CD4-positive, alpha-beta T cell treated with Interleukin-6 for 4 hours (primary cell): Measurements from ENCODE around the gene LUM.

Experiments used
- DNase-seq: peaks from one replicate; pipeline ENCODE4 v3.0.0-alpha.2; 2020; ENCODE audit warnings: mixed read lengths

The LUM gene, protein sequence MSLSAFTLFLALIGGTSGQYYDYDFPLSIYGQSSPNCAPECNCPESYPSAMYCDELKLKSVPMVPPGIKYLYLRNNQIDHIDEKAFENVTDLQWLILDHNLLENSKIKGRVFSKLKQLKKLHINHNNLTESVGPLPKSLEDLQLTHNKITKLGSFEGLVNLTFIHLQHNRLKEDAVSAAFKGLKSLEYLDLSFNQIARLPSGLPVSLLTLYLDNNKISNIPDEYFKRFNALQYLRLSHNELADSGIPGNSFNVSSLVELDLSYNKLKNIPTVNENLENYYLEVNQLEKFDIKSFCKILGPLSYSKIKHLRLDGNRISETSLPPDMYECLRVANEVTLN

DNA sequence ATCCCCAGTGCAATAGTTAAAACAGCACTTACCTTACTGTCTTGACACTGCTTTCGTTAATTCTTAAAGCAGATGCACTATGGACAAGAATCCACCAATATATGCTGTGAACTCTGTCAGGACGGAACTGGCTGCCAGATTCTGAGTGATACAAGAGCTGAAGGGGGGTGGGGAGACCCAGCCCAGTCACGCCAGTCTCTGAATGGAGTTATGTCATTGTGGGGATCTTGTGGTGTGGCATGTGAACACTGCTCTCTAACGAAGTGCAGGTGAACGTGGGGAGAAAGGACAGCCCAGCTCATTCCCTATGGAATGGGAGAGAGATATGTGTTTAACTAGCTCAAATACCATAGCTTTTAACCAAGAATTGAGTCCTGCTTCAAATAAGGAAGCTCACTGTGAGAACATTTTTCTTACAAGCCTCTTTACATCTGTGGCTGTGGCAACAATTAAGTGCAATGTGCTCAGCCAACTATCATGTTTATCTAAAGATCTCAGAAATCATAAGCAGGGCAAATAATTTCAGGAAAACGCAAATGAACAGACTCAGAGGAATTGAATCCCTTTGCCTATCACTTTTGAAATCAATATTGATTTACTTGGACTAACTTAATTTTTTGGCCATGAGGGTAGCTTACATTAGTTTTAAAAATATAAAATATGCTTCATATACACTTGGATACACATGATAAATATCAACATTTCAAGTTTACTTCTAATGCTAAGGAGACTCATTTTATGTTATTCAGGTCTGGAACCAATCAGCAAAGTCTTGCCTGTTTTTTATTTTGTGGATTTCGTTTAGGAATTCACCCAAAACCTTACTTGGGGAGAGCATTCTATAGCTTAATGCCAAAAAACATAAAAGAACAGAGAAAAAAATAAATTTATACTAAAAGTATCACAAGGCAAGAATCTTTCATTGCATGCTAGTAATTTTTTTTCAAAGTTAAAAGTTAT, at the start of gene LUM:
Gene LUM, minus strand, starts transcription at position 129 of the 960 bp plus-strand sequence. CDS start 2,515 bp downstream, outside the sequence.
- DNase-seq, result no peak

DNA sequence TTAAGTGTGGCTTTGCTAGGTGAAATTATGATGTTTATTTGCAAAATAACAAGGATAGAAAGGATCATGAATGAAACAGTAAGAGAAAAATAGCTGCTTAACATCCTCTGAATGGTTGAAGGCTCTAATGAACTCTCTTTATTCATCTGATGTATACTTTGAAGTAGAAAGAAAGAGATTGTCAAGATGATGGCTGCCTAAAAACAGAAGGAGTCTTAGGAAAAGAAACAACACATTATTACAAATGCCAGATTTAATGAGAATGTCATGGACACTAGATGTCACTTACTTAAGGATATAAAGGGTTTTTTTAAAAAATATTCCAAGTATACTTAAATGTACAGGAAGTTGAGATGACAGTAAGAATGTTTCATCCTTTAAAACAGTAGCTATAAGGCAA, 49.7 kb upstream of the LUM start:
- no peak for DNase-seq

DNA sequence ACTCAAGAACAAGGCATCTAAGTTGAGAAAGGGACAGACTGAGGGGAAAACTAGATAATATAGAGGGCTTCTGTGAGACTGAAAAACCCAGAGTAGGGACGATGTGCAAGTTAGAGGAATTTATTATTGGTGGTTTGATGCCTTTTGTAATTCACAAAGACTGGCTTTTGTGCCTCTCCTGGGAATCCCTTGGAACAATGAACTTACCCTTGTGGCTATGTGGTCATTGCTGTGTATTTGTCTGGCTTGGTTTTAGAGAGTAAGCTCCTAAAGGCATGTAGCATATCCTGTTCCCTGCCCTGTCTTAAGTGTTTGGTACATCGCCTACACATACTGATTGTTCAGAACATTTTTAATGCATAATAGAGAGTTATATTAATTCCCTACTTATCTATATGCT, 44.7 kb upstream of the LUM start:
- no peak for DNase-seq

DNA sequence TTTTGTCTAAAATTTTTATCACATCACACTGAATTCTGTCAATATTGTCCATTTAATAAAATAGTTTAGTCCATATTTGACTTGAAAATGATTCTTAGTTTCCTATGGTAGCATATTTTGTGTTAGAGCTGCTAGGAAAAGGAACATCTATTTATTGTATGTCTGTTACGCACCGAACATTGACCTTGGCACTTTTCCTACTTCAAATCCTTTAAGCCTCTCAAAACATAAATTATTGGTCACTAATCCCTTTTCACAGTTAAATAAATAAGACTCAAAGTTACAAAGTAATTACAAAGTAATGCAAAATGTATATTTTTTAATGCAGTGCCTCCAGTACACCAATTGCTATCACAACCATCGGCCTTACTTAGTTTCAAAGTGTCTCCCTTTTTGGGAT, 42.8 kb upstream of the LUM start:
- no peak for DNase-seq

DNA sequence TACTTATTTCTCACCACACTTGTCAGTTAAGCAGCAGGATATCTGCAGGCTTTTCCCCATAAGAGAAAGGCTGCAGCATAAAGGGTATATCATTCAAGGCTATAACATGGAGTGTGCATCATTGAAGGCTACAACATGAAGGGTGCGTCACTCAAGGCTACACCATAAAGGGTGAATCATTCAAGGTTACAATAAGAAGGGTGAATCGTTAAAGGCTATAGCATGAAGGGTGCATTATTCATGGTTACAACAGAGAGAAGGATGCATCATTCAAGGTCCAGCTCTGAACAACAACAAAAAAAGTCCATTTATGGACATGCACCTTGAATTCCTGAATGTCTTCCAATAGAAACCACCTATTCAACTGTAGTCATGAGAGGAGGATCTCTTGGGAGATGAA, 32.8 kb upstream of the LUM start:
- DNase-seq, result no peak

DNA sequence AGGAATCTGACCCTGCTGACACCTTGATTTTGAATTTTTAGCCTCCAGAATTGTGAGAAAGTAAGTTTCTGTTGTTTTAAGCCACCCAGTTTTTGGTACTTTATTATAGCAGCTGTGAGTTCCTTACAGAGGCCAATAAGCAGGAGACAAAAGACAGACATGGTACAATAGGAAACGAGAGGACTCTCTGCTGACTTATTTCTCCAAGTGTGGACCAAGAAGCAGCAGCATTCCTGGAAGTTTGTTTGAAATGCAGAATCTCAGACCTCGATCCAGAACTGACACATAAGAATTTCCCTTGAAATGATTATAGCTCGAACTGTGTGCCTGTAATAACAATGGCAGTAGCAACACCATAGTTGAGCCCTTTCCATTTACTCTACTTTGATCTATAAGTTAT, 31.9 kb upstream of the LUM start:
- no peak for DNase-seq

DNA sequence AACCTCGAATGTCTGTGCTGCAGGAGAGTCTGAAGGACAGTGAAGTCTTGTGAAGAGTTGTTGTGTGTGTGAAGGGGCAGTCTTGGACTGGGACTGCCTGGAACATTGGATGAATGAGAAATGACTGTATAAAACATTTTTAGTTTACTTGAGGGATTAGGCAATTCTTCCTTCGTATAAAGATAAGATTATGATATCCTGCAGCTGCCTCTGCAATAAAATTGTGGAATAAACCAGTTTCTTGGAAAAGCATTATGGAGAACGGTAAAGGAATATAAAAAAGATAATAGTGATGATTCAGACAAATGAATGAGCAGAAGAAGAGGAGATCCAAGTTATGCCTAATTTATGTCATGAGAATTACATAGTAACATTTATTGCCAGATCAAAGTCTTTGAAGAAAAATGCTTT, 30.9 kb upstream of the LUM start:
- no peak for DNase-seq

DNA sequence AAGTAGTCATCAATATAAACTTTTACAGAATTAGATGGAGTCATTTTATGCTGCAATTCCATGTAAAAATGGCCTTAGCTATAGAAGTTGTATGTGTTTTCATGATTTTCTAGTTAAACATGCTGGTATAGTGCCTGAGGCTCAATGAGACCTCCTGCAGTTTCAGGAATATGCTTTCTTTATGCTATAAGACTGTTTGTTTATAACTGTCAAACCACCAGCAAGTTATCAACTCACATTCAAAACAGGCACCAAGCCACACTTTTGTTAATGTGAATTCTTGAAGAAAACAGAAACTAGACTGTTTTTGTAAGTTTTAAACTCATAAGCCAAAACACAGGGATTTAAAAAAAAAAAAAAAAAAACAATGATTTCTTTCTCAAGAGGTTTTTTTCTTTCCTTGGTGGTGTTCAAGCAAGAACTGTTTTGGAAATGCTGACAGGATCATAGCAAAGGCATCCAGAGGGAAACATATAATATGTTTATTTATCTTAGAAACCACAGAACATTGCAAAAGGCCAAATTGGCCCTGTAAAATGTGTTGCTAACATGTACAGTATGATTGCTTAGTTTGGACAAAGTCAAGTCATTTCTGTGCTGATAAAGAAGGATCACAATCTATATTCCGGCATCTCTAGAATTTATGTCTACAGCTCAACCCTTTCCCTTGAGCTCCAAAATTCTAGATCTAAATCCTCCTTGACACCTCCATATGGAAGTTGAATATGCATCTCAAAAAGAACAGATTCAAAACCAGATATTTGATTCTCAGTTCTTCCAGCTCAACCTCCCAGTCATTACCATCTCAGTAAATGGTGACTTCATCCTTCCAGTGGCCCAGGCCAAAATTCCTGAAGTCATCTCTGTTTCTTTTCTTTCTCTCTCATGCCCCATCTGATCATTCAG, 29.0 kb upstream of the LUM start:
- DNase-seq, result no peak

DNA sequence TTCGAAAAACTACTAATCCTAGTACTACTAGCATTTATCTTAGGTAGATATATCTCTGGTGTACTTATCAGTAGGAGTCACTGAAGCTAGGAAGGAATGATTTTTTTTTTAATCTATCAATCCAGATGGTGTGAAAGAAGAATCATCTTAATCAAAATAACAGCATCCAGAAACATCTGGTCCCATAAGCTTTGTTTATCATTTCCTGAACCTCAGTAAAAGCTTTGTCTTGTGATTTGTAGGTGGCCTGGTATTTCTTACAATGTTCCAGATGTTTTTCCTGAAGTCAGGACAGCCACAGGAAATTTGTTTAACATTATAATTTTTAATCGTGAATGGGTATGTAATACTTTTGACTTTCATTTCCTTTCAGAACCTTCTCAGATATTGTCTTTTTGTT, 28.0 kb upstream of the LUM start:
- no peak for DNase-seq

DNA sequence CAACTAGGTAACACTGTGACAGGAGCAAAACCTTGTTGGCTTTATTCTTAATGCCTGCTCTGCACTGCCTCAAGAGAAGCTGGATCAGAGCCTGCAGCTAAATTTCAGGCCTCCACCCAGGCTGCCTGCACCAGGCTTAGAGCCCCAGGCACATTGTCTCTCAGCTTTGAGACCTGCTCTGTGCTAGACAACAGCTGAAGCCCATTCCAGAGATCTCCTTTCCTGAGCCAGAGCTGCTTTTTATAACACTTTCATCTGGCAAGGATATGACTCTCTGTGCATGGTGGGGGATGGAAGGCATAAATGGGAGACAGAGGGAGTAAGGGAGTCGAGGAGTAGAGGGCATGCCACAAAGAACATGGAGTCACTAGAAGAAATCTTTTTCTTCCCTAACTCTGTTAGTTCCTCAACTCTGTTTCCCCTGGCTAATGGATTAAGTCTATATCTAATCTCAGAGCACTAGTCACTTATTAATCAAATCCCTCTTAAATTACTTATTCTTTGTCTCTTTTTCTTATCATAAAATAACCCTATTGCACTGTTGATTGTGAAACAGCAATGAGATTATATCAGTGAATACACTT, 27.1 kb upstream of the LUM start:
- no peak for DNase-seq

DNA sequence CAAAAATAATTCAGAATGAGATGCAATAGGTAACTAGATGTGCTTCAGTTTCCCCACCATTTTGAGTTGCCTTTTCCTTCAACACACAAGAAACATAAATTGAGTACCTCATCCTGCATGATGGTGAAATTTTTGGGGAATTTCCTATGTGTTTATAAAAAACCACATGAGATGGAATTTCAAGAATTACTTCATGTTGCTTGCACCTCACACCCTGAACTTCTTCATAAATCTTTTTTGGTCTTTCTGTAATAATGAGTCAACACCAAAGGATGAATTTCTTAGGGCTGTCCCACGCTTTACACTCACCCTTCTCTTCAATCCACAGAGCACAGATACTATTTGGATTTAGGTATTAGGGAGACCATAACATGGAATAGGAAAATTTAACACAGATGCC, 22.6 kb upstream of the LUM start:
- DNase-seq, result no peak

DNA sequence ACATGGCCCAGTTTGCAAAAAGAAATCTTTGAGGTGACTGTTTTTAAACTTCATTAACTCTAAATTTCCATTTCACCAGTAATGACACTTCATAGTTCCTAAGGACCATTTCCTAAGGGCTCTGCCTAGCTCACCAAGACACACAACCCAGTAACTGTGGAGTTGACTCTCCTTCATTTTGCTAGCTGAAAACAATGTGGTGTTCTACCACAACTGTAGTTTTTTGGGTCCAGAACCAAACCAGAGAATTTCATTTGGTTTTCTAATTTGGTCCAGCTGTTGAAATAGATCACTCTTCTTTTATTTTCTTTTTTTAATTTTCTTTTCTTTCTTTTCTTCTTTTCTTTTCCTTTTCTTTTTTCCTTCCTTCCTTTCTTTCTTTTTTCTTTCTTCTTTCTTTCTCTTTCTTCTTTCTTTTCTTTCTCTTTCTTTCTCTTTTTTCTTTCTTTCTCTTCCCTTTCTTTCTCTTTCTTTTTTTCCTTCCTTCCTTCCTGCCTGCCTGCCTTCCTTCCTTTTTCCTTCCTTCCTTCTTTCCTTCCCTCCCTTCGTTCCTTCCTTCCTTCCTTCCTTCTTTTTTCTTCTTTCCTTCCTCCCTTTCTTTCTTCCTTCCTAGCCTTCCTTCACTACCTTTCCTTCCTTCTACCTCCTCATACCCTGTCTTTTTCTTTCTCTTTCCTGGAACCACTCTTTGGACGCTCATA, 18.5 kb upstream of the LUM start:
- no peak for DNase-seq

DNA sequence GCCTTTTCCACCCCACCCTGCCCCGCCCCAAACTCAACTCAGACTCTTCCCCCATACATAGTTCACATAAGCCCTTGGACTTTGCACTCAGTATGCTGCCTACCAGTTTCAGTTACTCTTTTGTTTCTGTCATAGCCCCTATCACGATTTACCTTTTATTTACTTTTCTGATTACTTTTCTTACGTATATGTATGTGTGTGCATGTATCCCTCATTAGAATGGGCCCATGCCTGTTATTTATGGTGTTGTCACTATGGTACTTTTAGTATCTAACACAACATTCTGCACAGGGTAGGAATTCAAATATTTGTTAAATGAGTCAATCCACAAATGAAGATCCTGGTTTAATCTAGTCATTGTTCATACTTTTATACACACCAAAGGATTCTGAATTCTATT, 16.5 kb upstream of the LUM start:
- no peak for DNase-seq

DNA sequence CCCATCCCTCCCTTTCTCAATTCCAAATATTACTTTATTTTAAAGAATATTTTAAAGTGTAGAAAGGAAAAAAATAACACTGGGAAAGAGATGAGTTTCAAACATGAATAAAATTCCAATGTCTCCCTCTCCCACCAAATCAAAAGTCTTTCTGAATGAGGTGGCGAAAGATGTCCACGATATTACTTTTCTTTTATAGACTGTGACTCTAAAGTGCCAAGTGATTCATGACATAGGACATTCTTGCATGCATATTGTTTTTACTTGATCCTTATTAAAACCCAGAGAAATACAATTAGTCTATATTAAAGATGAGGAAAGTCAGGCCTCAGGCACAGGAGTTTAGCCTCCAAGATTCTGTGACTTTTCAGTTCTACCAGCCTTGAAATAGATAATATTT, 16.0 kb upstream of the LUM start:
- DNase-seq, result no peak

DNA sequence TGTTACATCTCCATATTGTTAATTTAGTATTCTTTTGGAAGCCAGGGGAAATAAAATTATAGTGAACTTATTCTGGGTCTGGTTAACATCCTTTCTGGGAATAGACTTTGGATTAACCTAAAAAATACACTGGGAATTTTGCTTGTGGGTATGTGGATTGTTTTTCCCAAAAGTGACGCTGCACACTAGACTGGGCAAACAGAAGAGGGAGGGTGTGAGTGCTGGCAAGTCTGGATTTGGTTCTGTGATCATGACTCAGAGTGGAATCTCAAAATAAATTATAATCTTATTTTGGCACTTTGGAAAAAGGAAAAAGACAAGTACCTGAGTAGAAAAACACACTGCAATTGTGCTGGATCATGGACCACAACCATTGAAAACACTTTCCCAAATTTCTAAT, 15.2 kb upstream of the LUM start:
- no peak for DNase-seq

DNA sequence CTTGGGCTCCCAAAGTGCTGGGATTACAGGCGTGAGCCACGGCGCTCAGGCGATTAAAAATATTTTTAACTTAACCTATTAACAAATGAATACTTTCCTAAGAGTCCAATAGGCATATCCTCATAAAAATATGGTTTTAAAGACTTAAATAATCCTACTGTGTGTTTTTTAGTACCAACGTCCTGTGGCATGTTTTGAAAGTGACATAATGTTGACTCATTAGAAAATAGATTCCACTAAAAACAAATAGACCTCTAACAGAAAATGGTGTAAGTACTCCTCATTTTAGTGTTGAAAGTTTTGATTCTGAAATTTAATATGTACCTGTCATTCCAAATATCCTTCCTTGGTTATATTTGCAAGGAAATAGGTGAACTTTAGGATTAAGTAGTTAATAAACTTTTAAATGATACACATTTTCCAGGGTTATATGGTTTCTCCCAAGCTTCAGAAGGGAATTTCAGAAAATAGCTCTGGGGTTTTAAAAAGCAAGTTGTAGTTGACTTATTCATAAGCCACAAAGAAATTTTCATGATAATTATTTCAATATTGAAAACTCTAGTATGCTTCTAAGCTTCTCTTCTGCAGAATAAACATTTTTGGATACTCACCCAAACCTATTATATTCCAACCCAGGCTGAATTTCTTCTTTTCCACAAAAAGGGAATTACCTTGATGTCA, 12.1 kb upstream of the LUM start:
- no peak for DNase-seq

DNA sequence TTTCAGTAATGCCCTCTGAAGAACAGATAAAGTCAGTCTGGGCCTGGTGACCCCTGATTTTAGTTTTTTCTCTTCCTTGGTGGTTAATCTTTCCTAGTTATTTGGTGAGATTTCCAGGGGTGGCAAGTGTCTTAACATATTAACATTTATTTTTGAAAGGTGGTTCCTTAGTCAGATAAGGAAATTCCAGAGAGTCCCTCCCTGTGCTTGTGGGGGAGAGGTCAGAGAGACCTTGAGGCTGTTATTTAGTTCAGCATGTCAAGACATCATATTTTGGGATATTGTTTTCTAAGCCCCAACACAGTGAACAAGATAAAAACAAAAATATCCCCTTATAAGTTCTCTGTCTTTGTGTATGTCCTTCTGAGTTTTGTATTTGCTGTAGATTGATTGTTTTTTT, 9.5 kb upstream of the LUM start:
- no peak for DNase-seq

DNA sequence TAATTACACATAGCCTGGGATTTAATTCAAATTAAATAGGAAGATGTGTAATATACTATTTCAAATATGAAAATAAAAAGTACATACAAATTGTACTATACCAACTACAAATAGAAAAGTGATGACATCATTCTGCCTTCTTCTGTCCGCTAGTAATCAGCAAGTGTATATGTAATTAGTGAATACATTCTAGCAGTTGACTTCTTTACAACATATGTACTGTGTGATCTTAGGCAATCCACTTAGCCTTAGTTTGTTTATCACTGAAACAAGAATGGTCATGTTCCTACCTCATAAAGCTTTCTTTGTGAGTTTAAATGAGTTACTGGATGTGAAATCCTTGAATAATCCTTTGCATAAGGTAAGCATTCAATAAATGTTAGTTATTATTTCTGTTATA, 7.8 kb upstream of the LUM start:
- DNase-seq, result no peak

DNA sequence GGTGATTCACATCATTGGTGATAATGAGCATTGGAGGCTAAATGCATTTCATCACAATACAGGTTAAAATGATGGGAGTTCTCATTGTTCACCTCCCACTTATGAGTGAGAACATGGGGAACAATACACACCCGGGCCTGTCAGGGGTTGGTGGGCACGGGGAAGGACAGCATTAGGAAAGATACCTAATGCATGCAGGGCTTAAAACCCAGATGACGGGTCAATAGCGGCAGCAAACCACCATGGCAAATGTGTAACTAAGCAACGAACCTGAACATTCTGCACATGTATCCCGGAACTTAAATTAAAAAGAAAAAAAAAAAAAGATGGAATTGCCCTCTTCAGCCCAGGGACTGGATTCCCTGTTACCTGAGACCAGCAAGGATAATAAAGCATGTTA, 2.3 kb upstream of the LUM start:
- DNase-seq, result no peak

DNA sequence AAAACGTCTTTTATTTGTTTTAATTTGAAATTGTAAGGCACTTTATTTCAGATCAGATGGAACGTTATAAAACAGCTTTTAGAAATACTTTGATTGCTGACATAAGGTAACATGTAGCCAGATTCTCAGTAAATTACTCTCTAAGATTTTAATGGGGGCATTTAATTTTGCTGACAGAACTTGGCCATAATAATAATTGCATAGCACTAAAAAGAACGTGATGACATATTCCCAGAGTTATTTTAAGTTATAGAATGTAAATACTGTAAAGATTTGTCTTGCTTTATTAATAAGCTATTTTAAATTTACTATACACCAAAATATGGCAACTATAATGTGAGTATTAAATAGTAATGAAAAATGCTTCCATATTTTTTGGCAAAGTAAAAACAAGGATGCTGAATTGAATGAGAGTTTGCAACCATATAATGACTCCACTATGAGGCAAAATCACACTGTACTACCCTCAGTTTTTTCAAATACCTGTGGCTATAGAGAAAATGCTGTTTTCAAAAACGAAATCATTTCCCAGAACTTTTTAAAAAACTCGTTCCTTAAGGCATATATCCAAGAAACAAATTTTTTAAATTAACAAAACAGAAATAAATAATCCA, 876 bp downstream of the LUM start:
- DNase-seq, result no peak
